C4-2B (cell line): ENCODE data around the gene ZBTB6.

Experiments
- H3K27ac ChIP-seq: fragments of 450-650 bp; 2 replicates; pipeline ENCODE4 v1.5.1; 2017
- CTCF ChIP-seq: fragments of 450-650 bp; conservative IDR thresholded peaks from 2 replicates; pipeline ENCODE4 v1.5.1; 2017; ENCODE audit warnings: mild to moderate bottlenecking
- ZFX ChIP-seq: fragments of 450-650 bp; IDR thresholded peaks from 2 replicates; pipeline ENCODE4 v1.6.1; 2017

ZBTB6 gene

GRCh38 chr9:122939601-122940000 is 26.5 kb upstream of the ZBTB6 start:
- TF ChIP-seq CTCF (no peak), ZFX (no peak)
- H3K27ac ChIP-seq = no peak overlapping the region

- TF ChIP-seq ZFX (no peak), CTCF (no peak)
- no peak overlapping the region for H3K27ac ChIP-seq
These were observed 23.8 kb upstream of the ZBTB6 start for GRCh38 chr9:122936883-122937282.

GRCh38 chr9:122936464-122936863 is 23.3 kb upstream of the ZBTB6 start:
- H3K27ac ChIP-seq = no peak overlapping the region
- no peak for TF ChIP-seq CTCF
- TF ChIP-seq ZFX = no peak

- peak within 1 kb of the TSS; percentile 88 for H3K27ac ChIP-seq
- TF ChIP-seq CTCF (no peak), ZFX (peak; percentile 87)
These were observed 18.4 kb upstream of the ZBTB6 start, which contains the start of gene ZBTB26 for GRCh38 chr9:122931226-122932121. ZBTB26 (minus strand) TSS chr9:122931512; CDS start chr9:122919934, 11,578 bp downstream.

- no peak; the same call in 1 of the 2 replicates for TF ChIP-seq CTCF
- TF ChIP-seq ZFX = no peak
- H3K27ac ChIP-seq = peak overlapping the region; percentile 88
These were observed 17.6 kb upstream of the ZBTB6 start for GRCh38 chr9:122930541-122931225.

- no peak overlapping the region for H3K27ac ChIP-seq
- TF ChIP-seq CTCF (no peak), ZFX (no peak)
These were observed 16.8 kb upstream of the ZBTB6 start for GRCh38 chr9:122929796-122930354.

- H3K27ac ChIP-seq = no peak overlapping the region
- TF ChIP-seq CTCF (no peak), ZFX (no peak)
These were observed 10.8 kb upstream of the ZBTB6 start for GRCh38 chr9:122923947-122924346.
